GM12872 (cell line): ENCODE results near the gene ZC3H4.

Source experiments
- TF ChIP-seq, protein P1 (sequence below): IDR thresholded peaks from 3 replicates; pipeline ENCODE4 v1.5.1; 2011; ENCODE audit warnings: low read depth, mild to moderate bottlenecking, low read length, moderate library complexity; ENCODE audit not compliant: insufficient read depth

The ZC3H4 gene

DNA sequence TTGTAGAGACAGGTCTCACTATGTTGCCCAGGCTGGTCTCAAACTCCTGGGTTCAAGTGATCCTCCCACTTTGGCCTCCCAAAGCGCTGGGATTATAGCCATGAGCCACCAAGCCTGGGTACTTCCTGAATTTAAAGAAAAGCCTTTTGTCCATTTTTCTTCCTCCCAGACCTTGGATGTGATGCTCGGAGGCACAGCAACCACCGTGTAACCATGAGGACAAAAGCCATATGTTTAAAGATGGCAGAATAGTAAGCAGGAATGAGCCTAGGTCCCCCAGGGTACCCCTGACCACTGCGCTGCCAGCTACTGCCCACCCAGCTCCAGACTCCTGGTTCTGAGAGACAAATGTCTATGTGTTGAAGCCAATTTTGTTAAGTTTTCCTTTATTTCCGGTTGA, 31.1 kb downstream of the ZC3H4 start:
- TF ChIP-seq, protein P1, sequence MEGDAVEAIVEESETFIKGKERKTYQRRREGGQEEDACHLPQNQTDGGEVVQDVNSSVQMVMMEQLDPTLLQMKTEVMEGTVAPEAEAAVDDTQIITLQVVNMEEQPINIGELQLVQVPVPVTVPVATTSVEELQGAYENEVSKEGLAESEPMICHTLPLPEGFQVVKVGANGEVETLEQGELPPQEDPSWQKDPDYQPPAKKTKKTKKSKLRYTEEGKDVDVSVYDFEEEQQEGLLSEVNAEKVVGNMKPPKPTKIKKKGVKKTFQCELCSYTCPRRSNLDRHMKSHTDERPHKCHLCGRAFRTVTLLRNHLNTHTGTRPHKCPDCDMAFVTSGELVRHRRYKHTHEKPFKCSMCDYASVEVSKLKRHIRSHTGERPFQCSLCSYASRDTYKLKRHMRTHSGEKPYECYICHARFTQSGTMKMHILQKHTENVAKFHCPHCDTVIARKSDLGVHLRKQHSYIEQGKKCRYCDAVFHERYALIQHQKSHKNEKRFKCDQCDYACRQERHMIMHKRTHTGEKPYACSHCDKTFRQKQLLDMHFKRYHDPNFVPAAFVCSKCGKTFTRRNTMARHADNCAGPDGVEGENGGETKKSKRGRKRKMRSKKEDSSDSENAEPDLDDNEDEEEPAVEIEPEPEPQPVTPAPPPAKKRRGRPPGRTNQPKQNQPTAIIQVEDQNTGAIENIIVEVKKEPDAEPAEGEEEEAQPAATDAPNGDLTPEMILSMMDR: no peak

DNA sequence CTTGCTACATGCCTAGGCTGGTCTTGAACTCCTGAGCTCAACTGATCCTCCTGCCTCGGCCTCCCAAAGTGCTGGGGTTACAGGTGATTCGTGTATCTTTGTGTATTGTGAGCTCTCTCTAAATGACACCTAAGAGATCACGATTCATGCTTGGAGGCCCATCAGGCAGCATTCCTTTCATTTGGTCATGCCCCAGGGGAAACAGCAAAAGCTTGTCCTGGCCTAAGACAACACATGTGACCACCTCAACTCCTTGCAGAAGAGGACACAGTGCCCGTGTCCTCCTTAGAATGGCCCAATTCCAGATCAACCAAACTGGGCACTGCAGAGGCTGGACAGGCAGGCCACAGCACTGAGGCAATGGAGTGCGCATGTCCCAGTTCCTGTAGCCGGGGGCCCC, 32.5 kb downstream of the ZC3H4 start:
- TF ChIP-seq, protein P1: no peak

DNA sequence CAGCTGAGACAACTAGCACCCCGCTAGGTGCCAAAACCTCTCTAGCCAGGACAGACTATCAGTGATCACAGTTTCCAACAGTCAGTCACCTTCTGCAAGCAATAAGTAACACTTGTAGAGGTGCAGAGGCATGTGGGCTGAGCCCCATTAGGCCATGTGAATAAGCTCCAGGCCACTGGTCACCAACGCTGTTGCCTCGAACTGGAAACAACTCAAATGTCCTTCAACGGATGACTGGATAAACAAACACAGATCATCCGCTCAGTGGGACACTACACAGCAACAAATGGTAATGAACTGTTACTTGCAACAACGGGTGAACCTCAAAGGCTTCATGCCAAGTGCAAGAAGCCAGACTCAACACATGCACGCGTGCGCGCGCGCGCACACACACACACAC, 37.6 kb downstream of the ZC3H4 start:
- TF ChIP-seq, protein P1: no peak

DNA sequence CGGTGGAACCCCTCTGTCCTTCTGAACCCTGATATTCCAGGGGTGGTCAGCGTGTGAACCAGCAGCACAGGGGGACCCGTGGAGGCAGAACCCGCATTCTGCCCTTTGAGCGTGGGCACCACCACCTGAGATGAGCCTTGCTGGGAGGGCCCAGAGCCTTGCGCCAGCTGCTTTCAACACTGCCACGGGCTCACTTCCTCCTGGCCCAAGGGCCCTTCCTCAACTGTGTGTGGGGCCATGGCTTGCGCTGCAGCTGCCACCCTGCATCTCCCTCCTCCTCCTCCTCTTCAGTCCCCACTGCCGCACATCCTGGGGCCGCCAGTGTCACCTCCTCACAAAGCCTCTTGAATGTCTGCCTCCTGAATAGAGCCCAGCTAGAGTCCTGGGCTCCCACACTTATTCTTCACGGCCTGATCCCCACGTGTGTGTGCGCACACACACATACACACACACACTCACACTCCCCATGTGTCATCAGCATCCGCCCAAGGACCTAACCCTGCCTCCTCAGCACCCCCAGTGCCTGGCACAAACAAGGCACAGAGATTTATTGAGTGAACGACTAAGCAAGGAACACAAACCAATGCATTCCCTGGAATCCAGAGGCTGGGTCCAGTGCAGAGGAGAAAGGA, 38.3 kb downstream of the ZC3H4 start:
- TF ChIP-seq, protein P1: no peak

DNA sequence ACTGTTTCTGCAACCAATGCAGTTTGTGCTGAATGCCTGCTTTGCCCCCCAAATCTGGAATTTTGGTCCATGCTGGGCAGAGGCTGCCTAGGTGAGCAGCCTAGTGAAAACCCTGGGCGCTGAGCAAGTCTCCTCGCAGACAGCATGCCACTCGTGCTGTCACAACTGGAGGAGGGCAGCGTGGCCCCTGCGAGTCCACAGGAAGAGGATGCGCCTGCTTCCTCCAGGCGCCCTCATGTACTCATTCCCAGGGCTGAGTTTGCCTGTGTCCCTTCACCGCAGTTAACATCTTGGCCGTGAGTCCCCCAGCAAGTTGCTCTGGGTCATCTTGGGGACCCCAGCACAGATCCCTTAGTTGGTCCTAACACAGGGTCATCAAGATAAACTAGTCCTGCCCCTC, 39.0 kb downstream of the ZC3H4 start:
- TF ChIP-seq, protein P1: no peak

DNA sequence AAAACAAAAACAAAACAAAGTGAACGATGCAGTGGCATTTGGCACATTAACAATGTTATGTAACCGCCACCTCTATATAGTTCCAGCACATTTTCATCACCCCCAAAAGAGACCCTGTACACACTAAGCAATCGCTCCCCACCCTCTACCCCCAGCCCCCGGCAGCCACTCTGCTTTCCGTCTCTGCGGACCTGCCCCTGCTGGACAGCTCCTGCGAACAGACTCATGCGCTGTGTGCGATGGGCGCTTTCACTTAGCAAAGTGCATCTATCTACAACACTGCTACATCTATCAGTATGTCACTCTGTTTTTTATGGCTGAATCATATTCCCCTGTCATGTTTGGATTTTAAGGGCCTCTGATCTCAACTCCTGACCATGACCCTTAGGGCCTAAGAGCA, 40.0 kb downstream of the ZC3H4 start:
- TF ChIP-seq, protein P1: no peak

DNA sequence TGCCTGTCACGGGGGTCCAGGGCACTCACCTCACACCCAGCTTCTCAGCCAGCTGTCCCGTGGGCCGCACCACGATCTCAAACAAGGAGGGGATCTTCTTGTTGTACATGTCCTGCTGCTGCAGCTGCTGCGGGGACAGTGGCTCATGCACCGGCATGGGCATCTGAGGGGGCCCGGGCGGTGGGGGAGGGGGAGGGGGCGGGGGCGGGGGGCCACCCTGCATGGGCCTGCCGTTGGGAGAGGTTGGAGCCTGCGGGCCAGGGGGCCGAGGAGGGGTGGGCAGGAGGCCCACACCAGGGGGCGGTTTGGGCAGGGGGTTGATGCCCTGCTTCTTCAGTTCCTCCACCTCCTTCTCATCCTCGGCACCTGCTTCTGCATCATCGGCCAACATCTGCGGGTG, 41.3 kb downstream of the ZC3H4 start:
- TF ChIP-seq, protein P1: no peak

DNA sequence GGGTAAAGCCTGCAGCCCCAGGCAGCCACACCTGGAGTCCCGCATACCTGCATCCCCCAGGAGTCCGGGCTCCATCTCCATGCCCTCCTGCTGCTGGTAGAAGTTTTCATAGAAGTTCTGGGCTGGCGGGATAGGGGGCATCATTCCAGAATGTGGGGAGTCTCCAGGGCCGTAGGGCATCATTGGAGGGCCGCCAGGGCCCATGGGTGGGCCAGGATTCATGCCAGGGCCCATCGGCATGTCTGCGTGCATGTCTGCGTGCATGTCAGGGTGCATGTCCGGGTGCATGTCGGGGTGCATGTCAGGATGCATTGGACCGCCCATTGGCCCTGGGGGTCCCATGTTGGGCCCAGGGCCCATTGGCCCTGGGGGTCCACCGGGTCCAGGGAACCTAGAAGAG, 41.8 kb downstream of the ZC3H4 start:
- TF ChIP-seq, protein P1: no peak
